ENCODE measurements around the gene DNMT3L.
"Not testable (repeated sequence)": the region's sequence is repeated elsewhere in the genome, so short reads cannot be mapped to it uniquely, and the experiment has no call there.

DNA sequence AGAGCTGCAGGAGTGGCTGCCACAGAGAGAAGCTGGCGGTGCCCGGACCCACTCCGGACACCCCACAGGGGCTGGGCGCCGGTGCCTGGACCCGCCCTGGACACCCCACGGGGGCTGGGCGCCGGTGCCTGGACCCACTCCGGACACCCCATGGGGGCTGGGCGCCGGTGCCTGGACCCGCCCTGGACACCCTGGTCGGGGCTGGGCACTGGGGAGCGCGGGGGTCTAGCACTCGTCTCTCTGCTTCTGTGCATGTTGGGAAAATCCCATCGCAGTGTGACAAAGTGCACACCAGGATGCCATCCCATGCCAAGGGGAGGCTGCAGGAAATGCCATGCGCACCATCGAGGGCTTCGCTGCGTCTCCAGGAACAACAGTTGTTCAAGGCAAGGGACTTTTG is 32.1 kb downstream of the DNMT3L start:
- TF ChIP-seq, protein P1, sequence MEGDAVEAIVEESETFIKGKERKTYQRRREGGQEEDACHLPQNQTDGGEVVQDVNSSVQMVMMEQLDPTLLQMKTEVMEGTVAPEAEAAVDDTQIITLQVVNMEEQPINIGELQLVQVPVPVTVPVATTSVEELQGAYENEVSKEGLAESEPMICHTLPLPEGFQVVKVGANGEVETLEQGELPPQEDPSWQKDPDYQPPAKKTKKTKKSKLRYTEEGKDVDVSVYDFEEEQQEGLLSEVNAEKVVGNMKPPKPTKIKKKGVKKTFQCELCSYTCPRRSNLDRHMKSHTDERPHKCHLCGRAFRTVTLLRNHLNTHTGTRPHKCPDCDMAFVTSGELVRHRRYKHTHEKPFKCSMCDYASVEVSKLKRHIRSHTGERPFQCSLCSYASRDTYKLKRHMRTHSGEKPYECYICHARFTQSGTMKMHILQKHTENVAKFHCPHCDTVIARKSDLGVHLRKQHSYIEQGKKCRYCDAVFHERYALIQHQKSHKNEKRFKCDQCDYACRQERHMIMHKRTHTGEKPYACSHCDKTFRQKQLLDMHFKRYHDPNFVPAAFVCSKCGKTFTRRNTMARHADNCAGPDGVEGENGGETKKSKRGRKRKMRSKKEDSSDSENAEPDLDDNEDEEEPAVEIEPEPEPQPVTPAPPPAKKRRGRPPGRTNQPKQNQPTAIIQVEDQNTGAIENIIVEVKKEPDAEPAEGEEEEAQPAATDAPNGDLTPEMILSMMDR (IDR thresholded peaks at IDR 0.05): not testable (repeated sequence)
- not testable (repeated sequence) for TF ChIP-seq ZFX (IDR thresholded peaks at IDR 0.05; ENCODE audit: borderline replicate concordance)
